GM12878 (cell line): Measurements from ENCODE around the gene NEK2. TPM values are rescaled to one million over a fixed set of nuclear protein-coding genes. Genes with fewer than 3 reads are reported as not detected.

ENCODE experiments used
- ATAC-seq: fragments of 200-7000 bp; cut with Tn5 transposase; 3 replicates; pipeline ENCODE4 v1.9.1; 2020; ENCODE audit warnings: mild to moderate bottlenecking, moderate library complexity
- BruUV-seq: library from RNA; stranded (reverse); fragments of 400-500 nt; replicated peaks from 2 replicates; lab custom pipeline; 2021; lab: Mats Ljungman, UMichigan
- CTCF ChIA-PET: fragments of 300-600 bp; sonication (Branson Sonifier 250); formaldehyde crosslinking; extraction: SDS; loops from one replicate; lab custom pipeline; 2021; ENCODE audit warnings: inconsistent platforms; lab: Yijun Ruan, JAX
- POLR2A ChIA-PET: fragments of 350-600 bp; formaldehyde crosslinking; extraction: SDS; loops from one replicate; lab custom pipeline; 2021; ENCODE audit warnings: inconsistent platforms; lab: Charles Lee
- RAD21 ChIA-PET: fragments of 300-600 bp; sonication (Branson Sonifier 250); formaldehyde crosslinking; loops from one replicate; lab custom pipeline; 2023; ENCODE audit warnings: antibody characterized with exemption; ENCODE audit not compliant: unreplicated experiment; lab: Charles Lee
- SMC1A ChIA-PET: fragments of 300-600 bp; sonication (Branson Sonifier 250); formaldehyde crosslinking; loops from one replicate; lab custom pipeline; 2023; ENCODE audit not compliant: unreplicated experiment, uncharacterized antibody; lab: Charles Lee
- DNase-seq: peaks from one replicate; pipeline ENCODE4 v3.0.0-alpha.2; 2011; ENCODE audit warnings: low read depth, low spot score
- FAIRE-seq: peaks from 3 replicates; lab custom pipeline; 2011; peaks lifted over from hg19 to GRCh38; lab: Jason Lieb, UNC
- H2AFZ ChIP-seq: 2 replicates; pipeline ENCODE4 v1.6.0; 2011; ENCODE audit warnings: low read depth, low read length, control low read depth; ENCODE audit not compliant: control insufficient read depth
- H3K27ac ChIP-seq: 2 replicates; pipeline ENCODE4 v1.5.1; 2011; ENCODE audit warnings: control low read depth; ENCODE audit not compliant: control insufficient read depth, insufficient read depth
- H3K27me3 ChIP-seq, 2 experiments: replicated peaks in 1 of 2; 2 replicates each; pipeline versions ENCODE4 v1.6.0 to v1.6.1; 2011; ENCODE audit warnings: low read length in 1 of 2; ENCODE audit not compliant: control insufficient read depth in 2 of 2, insufficient read depth in 2 of 2
- H3K36me3 ChIP-seq, 2 experiments: 2 replicates each; pipeline ENCODE4 v1.5.1; 2011; ENCODE audit warnings: low read length in 1 of 2; ENCODE audit not compliant: control insufficient read depth in 2 of 2, insufficient read depth in 2 of 2
- H3K4me1 ChIP-seq: 2 replicates; pipeline ENCODE4 v1.6.1; 2011; ENCODE audit warnings: mild to moderate bottlenecking, low read length, moderate library complexity, mixed read lengths; ENCODE audit not compliant: control insufficient read depth, insufficient read depth
- H3K4me2 ChIP-seq: 2 replicates; pipeline ENCODE4 v1.6.0; 2011; ENCODE audit warnings: control low read depth; ENCODE audit not compliant: control insufficient read depth, insufficient read depth
- H3K4me3 ChIP-seq: fragments of 200-600 bp; sonication (generic); 2 replicates; pipeline ENCODE4 v1.5.1; 2016
- H3K79me2 ChIP-seq: 2 replicates; pipeline ENCODE4 v1.6.0; 2011; ENCODE audit warnings: low read length; ENCODE audit not compliant: control insufficient read depth, insufficient read depth
- H3K9ac ChIP-seq: 2 replicates; pipeline ENCODE4 v1.8.0; 2011; ENCODE audit warnings: low read length, control low read depth, mixed read lengths; ENCODE audit not compliant: control insufficient read depth, insufficient read depth
- H3K9me3 ChIP-seq: replicated peaks from 3 replicates; pipeline ENCODE4 v1.5.1; 2011; ENCODE audit warnings: mild to moderate bottlenecking, low read length; ENCODE audit not compliant: control insufficient read depth, insufficient read depth
- H4K20me1 ChIP-seq: 2 replicates; pipeline ENCODE4 v1.6.0; 2011; ENCODE audit not compliant: control insufficient read depth, insufficient read depth
- BCL3 ChIP-seq: IDR thresholded peaks from 2 replicates; pipeline ENCODE4 v1.6.1; 2011; ENCODE audit warnings: borderline replicate concordance, low read depth, mild to moderate bottlenecking, moderate library complexity, low read length; ENCODE audit not compliant: insufficient read depth, poor library complexity, severe bottlenecking
- BHLHE40 ChIP-seq, 2 experiments: fragments of 450-650 bp in 1 of 2; IDR thresholded peaks; 2 replicates each; pipeline ENCODE4 v1.6.1; 2011 to 2017; ENCODE audit warnings: low read depth in 2 of 2, borderline replicate concordance in 1 of 2, improper control_type of control experiment in 1 of 2, low read length in 1 of 2, mild to moderate bottlenecking in 1 of 2
- BRCA1 ChIP-seq: IDR thresholded peaks from 2 replicates; pipeline ENCODE4 v1.6.1; 2011; ENCODE audit warnings: low read depth, low read length, improper control_type of control experiment
- FOXK2 ChIP-seq: fragments of 450-650 bp; IDR thresholded peaks from 2 replicates; pipeline ENCODE4 v1.6.1; 2017; ENCODE audit warnings: mild to moderate bottlenecking, moderate library complexity
- IKZF1 ChIP-seq: fragments of 450-650 bp; conservative IDR thresholded peaks from 2 replicates; pipeline ENCODE4 v1.6.1; 2017; ENCODE audit warnings: antibody characterized with exemption, mild to moderate bottlenecking
- IKZF2 ChIP-seq, 2 experiments: fragments of 450-650 bp; IDR thresholded peaks; 2 replicates each; pipeline ENCODE4 v1.6.1; 2017; ENCODE audit warnings: mild to moderate bottlenecking in 2 of 2, moderate library complexity in 2 of 2
- NFYB ChIP-seq: IDR thresholded peaks from 2 replicates; pipeline ENCODE4 v1.6.1; 2011; ENCODE audit warnings: low read depth, mild to moderate bottlenecking, low read length, improper control_type of control experiment, moderate library complexity; ENCODE audit not compliant: insufficient read depth
- NRF1 ChIP-seq: conservative IDR thresholded peaks from 2 replicates; pipeline ENCODE4 v1.6.1; 2011; ENCODE audit warnings: mild to moderate bottlenecking, low read depth, low read length, improper control_type of control experiment
- POLR2AphosphoS2 ChIP-seq: IDR thresholded peaks from 2 replicates; pipeline ENCODE4 v1.6.1; 2011; ENCODE audit warnings: low read depth, mild to moderate bottlenecking, low read length, improper control_type of control experiment, moderate library complexity
- RELA ChIP-seq: fragments of 450-650 bp; IDR thresholded peaks from 2 replicates; pipeline ENCODE4 v1.8.0; 2014; ENCODE audit warnings: borderline replicate concordance; ENCODE audit not compliant: partially characterized antibody
- SPI1 ChIP-seq: IDR thresholded peaks from 2 replicates; pipeline ENCODE4 v1.6.1; 2011; ENCODE audit warnings: low read depth, mild to moderate bottlenecking, low read length, moderate library complexity, borderline replicate concordance; ENCODE audit not compliant: insufficient read depth
- TCF3 ChIP-seq: IDR thresholded peaks from 2 replicates; pipeline ENCODE4 v1.6.1; 2012; ENCODE audit warnings: low read depth, mild to moderate bottlenecking, low read length, borderline replicate concordance; ENCODE audit not compliant: insufficient read depth
- ZNF207 ChIP-seq: fragments of 450-650 bp; IDR thresholded peaks from 2 replicates; pipeline ENCODE4 v1.6.1; 2014; ENCODE audit warnings: antibody characterized with exemption, mild to moderate bottlenecking, borderline replicate concordance
- ZNF384 ChIP-seq: IDR thresholded peaks from 2 replicates; pipeline ENCODE4 v1.6.1; 2012; ENCODE audit warnings: low read depth, mild to moderate bottlenecking, low read length, improper control_type of control experiment, borderline replicate concordance
- WGBS: methylation state at CpG from one replicate; pipeline ENCODE4 v1.1.6; 2016; ENCODE audit warnings: low lambda C conversion rate; ENCODE audit not compliant: insufficient replicate concordance, insufficient coverage; ENCODE audit errors: missing lambda C conversion rate; 5-methylcytosine and 5-hydroxymethylcytosine counted together
- in situ Hi-C: fragments of 300-500 bp; cut with MboI; formaldehyde crosslinking; loops from 9 replicates; pipeline ENCODE4 v1.14.3; 2018; ENCODE audit warnings: mixed read lengths
- intact Hi-C: fragments of 100-400 bp; cut with micrococcal nuclease; formaldehyde crosslinking; loops from one replicate; pipeline ENCODE4 v1.14.2; 2022; ENCODE audit not compliant: unreplicated experiment
- polyA plus RNA-seq, 11 experiments: library from polyadenylated mRNA; depleted of rRNA in 4 of 11; unstranded in 6 of 11; stranded (reverse) in 5 of 11; fragments of >200 nt; fragmentation: Nextera tagmentation in 4 of 11; fragmentation: Illumina TruSeq in 1 of 11; extraction: Ambion mirVana in 4 of 11; extraction: Trizol in 1 of 11; gene quantifications; 1 replicate in 1 of 11; 2 replicates in 10 of 11; pipeline versions ENCODE4 v1.2.1 to v1.2.3, GENCODE V29; 2011 to 2016; ENCODE audit warnings: inconsistent platforms in 2 of 11, missing spikeins in 2 of 11, low read depth in 1 of 11
- total RNA-seq, 4 experiments: library from RNA; depleted of rRNA in 3 of 4; stranded (reverse); fragments of >200 nt in 3 of 4; fragmentation: Illumina TruSeq in 1 of 4; extraction: Trizol in 1 of 4; gene quantifications; 2 replicates each; pipeline versions ENCODE4 v1.2.1 to v1.2.3, GENCODE V29; 2013 to 2021
- TF ChIP-seq, protein P1 (sequence below): IDR thresholded peaks from 2 replicates; pipeline ENCODE4 v1.6.1; 2011; ENCODE audit warnings: low read depth, low read length, improper control_type of control experiment, borderline replicate concordance
- TF ChIP-seq, protein P2 (sequence below): fragments of 450-650 bp; IDR thresholded peaks from 2 replicates; pipeline ENCODE4 v1.6.1; 2018; ENCODE audit warnings: borderline replicate concordance, mild to moderate bottlenecking; ENCODE audit not compliant: partially characterized antibody

NEK2 gene
- total and polyA plus RNA-seq, 10 of the 15 experiments (the other 5 are each of a cell fraction or from before 2014, with no cell fraction given), result 16.7 to 49.7 (median 36.9) TPM

DNA sequence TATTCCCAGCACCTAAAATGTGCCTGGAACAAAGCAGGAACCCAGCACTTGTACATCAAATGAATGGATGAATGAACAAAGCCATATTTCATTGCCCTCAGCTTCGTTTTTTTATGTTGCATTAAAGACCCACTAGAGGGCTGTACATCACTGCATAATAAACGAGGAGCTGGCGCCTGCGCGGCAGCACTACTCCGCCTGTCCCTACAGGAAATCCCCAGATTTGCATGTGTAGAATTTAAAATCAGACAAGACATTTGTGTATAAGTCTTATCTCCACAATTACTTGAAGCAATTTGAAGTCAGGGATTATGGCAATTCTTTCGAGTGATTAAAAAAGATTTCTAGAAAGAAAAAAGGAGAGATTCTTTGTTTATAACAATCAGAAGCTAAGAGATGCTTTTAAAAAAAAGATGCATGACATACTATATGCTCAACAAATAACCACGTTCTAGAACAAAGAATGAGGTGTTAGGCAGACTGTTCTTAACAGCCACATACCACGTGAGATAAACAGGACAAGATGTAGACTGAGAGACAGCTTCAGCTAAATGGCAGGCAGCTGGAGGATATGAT lies 5.4 kb upstream of the NEK2 start (continued):
- TF ChIP-seq, protein P1, sequence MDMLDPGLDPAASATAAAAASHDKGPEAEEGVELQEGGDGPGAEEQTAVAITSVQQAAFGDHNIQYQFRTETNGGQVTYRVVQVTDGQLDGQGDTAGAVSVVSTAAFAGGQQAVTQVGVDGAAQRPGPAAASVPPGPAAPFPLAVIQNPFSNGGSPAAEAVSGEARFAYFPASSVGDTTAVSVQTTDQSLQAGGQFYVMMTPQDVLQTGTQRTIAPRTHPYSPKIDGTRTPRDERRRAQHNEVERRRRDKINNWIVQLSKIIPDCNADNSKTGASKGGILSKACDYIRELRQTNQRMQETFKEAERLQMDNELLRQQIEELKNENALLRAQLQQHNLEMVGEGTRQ, result peak; percentile 16; the same call in 1 of the 2 replicates
- TF ChIP-seq ZNF207 (no peak), RELA (peak; percentile 15), TCF3 (no peak), FOXK2 (no peak), ZNF384 (peak; percentile 68), BHLHE40 (IDR thresholded peaks at IDR 0.05; ENCODE audit: borderline replicate concordance in 1 of 2, low read depth in 2 of 2, low read length in 1 of 2) (peak; percentile 51 to 62; a peak in 2 of 4 replicates), BRCA1 (no peak)
- TF ChIP-seq, all 136 proteins: peak for 27

DNA sequence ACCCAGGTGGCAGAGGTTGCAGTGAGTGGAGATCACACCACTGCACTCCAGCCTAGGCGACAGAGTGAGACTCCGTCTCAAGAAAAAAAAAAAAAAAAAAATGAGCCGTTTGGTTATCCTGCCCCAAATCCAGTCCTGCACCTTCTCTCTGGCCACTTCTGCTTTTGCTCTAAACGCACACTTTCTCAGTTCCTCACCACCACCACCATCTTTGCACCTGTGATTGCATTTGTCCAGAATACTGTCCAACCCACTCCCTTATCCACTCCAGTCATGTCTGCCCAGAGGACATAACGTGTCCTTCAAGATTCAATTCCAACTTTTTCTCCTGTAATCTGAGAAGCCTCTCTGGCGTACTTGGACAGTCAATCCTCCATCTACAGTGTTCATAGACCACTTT lies 2.2 kb upstream of the NEK2 start:
- Histone ChIP-seq H2AFZ (no peak overlapping the region; the same call in 1 of the 2 replicates), H3K9ac (no peak overlapping the region), H3K27me3 (no peaks in the 10 kb centered on the region), H3K9me3 (no peaks in the 10 kb centered on the region), H3K4me2 (0 out of 2 replicates have a peak overlapping the region, but pooled peaks have one; percentile 11), H4K20me1 (no peaks in the 10 kb centered on the region), H3K27ac (no peak overlapping the region), H3K4me3 (no peak overlapping the region), H3K79me2 (peaks cover 15% of the 10 kb centered on the region), H3K4me1 (peaks cover 19% of the 10 kb centered on the region), H3K36me3 (no peaks in the 10 kb centered on the region)
- FAIRE-seq (no peak), DNase-seq (no peak), ATAC-seq (peak; percentile 53)
- WGBS, result 18% methylated on average over 6 of the region's 6 CpGs
- ChIA-PET CTCF (interaction anchor here (0.8 to 12.3 kb wide), 4 partner anchors 19 to 778 kb away, joined by 3 to 244 read pairs (median 154); partner anchors contain the start of genes DTL and INTS7), POLR2A (interaction anchor here (1.5 to 1.9 kb wide), 2 partner anchors 21 to 358 kb away, joined by 4 to 5 read pairs; partner anchors contain the start of genes DTL and INTS7), RAD21 (interaction anchor here (0.6 to 9.2 kb wide), 5 partner anchors 19 to 779 kb away, joined by 3 to 224 read pairs (median 8); no protein-coding TSS in a partner anchor), SMC1A (interaction anchor here (0.8 to 15.7 kb wide), 6 partner anchors 17 to 778 kb away, joined by 3 to 311 read pairs (median 47); partner anchors contain the start of genes DTL and INTS7)
- intact Hi-C loops, result no loop called here
- in situ Hi-C loops, result loop anchor here (5.0 kb wide), 1 partner anchor 780 kb away; no protein-coding TSS in a partner anchor
- no TSS peak for BruUV-seq
- TF ChIP-seq, protein P2, sequence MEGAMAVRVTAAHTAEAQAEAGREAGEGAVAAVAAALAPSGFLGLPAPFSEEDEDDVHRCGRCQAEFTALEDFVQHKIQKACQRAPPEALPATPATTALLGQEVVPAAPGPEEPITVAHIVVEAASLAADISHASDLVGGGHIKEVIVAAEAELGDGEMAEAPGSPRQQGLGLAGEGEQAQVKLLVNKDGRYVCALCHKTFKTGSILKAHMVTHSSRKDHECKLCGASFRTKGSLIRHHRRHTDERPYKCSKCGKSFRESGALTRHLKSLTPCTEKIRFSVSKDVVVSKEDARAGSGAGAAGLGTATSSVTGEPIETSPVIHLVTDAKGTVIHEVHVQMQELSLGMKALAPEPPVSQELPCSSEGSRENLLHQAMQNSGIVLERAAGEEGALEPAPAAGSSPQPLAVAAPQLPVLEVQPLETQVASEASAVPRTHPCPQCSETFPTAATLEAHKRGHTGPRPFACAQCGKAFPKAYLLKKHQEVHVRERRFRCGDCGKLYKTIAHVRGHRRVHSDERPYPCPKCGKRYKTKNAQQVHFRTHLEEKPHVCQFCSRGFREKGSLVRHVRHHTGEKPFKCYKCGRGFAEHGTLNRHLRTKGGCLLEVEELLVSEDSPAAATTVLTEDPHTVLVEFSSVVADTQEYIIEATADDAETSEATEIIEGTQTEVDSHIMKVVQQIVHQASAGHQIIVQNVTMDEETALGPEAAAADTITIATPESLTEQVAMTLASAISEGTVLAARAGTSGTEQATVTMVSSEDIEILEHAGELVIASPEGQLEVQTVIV, result no peak
- TF ChIP-seq POLR2AphosphoS2, result no peak
- TF ChIP-seq IKZF1, result peak; percentile 64
- TF ChIP-seq NRF1, result no peak
- no peak for TF ChIP-seq NFYB
- TF ChIP-seq BCL3, result no peak
- peak; percentile 98 for TF ChIP-seq SPI1
- peak; percentile 81 to 88 for TF ChIP-seq IKZF2 (IDR thresholded peaks at IDR 0.05)
